ENCODE results near the gene PDIA3.

DNA sequence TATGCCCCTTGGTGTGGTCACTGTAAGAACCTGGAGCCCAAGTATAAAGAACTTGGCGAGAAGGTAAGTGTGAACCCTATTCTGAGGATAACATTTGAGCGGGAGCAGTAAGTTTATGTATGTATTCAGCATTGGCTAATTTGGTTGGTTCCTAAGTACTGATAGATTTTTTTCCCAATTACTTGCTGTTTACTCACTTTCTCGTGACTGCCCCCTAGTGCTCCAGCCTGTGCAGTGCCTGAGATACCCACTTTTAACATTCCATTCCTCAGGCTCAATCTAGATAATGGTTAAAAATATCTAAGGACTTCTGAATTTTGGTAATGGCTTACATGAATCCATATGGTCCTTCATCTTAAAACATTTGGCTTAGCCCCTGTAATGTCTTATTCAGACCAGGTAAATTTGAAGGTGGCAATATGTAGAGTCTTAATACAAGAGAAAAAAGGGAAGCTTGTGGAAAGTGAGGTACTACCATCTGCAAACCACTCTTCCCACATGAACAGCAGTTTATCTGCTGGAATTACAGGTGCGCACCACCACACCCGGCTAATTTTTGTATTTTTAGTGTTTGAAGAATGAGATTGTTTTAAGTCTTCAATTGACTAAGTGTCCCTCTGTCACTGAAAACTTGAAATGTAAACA, 23.5 kb downstream of the PDIA3 start:
- peak; percentile 96 for TF ChIP-seq CTCF (IDR thresholded peaks at IDR 0.05; ENCODE audit: insufficient read depth, low read depth, low read length)
- TF ChIP-seq EZH2 (IDR thresholded peaks at IDR 0.05; ENCODE audit: insufficient read depth, low read length): no peak
